H1 (cell line): Measurements from ENCODE around the gene NMRK2. TPM values are rescaled to one million over a fixed set of nuclear protein-coding genes. Genes with fewer than 3 reads are reported as not detected.

ENCODE experiments used
- JUN ChIP-seq: IDR thresholded peaks from 2 replicates; pipeline ENCODE4 v1.6.1; 2011; ENCODE audit warnings: low read depth, mild to moderate bottlenecking, improper control_type of control experiment, low read length
- MAFK ChIP-seq: IDR thresholded peaks from 2 replicates; pipeline ENCODE4 v1.6.1; 2012; ENCODE audit warnings: low read depth, mild to moderate bottlenecking, improper control_type of control experiment, low read length
- NANOG ChIP-seq: IDR thresholded peaks from 2 replicates; pipeline ENCODE4 v1.6.1; 2011; ENCODE audit warnings: low read length, low read depth, mild to moderate bottlenecking, inconsistent platforms; ENCODE audit not compliant: insufficient read depth, poor library complexity, severe bottlenecking
- POLR2A ChIP-seq, 2 experiments: IDR thresholded peaks; 1 replicate in 1 of 2; 2 replicates in 1 of 2; pipeline ENCODE4 v1.6.1; 2011; ENCODE audit warnings: low read depth in 2 of 2, low read length in 2 of 2, mild to moderate bottlenecking in 2 of 2; ENCODE audit errors: control extremely low read depth in 1 of 2
- SRF ChIP-seq: IDR thresholded peaks from 2 replicates; pipeline ENCODE4 v1.6.1; 2011; ENCODE audit warnings: mild to moderate bottlenecking, low read depth, low read length, moderate library complexity
- polyA plus RNA-seq, 7 experiments: library from polyadenylated mRNA; depleted of rRNA in 3 of 7; stranded (reverse) in 5 of 7; unstranded in 2 of 7; fragments of >200 nt in 5 of 7; fragments of 200-250 nt in 2 of 7; gene quantifications; 1 replicate in 5 of 7; 2 replicates in 1 of 7; 4 replicates in 1 of 7; pipeline versions ENCODE4 v1.2.1 to v1.2.3, GENCODE V29; 2011 to 2013; ENCODE audit warnings: missing spikeins in 2 of 7, mixed read lengths in 2 of 7
- total RNA-seq: library from RNA; stranded (reverse); fragmentation: NEBNext Ultra II Directional; extraction: Animal tissue kit (Norgen Biotek cat#: 25700); gene quantifications from 2 replicates; pipeline ENCODE4 v1.2.1, GENCODE V29; 2021
- TF ChIP-seq, protein P1 (sequence below), 3 experiments: IDR thresholded peaks; 1 replicate in 2 of 3; 2 replicates in 1 of 3; pipeline versions ENCODE4 v1.5.1 to v1.6.1; 2011; ENCODE audit warnings: low read length in 3 of 3, mild to moderate bottlenecking in 3 of 3, inconsistent platforms in 2 of 3, low read depth in 1 of 3, moderate library complexity in 1 of 3; ENCODE audit not compliant: insufficient read depth in 1 of 3; ENCODE audit errors: control extremely low read depth in 1 of 3

The NMRK2 gene
- total and polyA plus RNA-seq, 2 of the 8 experiments (the other 6 are each of a cell fraction or from before 2014, with no cell fraction given), result 87.4 to 206 TPM

DNA sequence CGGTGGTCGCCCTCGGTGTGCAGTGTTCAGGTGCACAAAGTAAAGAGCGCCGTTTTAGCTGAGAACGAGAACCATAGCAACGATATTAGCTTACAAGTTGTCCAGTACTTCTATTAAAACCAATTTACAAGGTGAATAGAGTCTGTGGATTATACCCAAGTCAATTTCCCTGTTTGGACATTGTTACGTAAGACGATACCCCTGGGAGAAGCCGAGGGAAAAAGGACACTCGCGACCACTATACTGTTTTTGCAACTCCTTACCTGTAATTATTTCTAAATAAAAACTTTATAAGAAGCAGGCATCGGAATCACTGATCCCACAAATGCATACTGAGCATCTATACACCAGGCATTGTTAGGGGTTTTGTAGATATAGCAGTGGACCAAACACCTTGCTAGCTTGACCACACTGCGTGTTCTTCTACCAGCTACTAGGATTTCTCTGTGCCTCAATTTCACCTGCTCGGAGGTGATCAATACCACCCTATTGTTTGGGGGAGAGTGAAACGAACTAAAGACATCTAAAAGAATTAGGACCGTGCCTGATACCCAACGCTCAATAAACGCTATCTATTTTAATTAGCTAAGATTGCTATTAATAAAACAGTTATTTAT lies 52.9 kb downstream of the NMRK2 start (continued):
- TF ChIP-seq, protein P1, sequence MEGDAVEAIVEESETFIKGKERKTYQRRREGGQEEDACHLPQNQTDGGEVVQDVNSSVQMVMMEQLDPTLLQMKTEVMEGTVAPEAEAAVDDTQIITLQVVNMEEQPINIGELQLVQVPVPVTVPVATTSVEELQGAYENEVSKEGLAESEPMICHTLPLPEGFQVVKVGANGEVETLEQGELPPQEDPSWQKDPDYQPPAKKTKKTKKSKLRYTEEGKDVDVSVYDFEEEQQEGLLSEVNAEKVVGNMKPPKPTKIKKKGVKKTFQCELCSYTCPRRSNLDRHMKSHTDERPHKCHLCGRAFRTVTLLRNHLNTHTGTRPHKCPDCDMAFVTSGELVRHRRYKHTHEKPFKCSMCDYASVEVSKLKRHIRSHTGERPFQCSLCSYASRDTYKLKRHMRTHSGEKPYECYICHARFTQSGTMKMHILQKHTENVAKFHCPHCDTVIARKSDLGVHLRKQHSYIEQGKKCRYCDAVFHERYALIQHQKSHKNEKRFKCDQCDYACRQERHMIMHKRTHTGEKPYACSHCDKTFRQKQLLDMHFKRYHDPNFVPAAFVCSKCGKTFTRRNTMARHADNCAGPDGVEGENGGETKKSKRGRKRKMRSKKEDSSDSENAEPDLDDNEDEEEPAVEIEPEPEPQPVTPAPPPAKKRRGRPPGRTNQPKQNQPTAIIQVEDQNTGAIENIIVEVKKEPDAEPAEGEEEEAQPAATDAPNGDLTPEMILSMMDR (IDR thresholded peaks at IDR 0.05; ENCODE audit: control extremely low read depth in 1 of 3, insufficient read depth in 1 of 3, low read depth in 1 of 3, low read length in 3 of 3), result no peak
- TF ChIP-seq POLR2A (IDR thresholded peaks at IDR 0.05; ENCODE audit: control extremely low read depth in 1 of 2, low read depth in 2 of 2, low read length in 2 of 2) (no peak), JUN (no peak), SRF (no peak), NANOG (no peak), MAFK (no peak)
